GM12878 (cell line): ENCODE results near the gene ETDA.

ENCODE experiments used
- BHLHE40 ChIP-seq, 2 experiments: fragments of 450-650 bp in 1 of 2; IDR thresholded peaks; 2 replicates each; pipeline ENCODE4 v1.6.1; 2011 to 2017; ENCODE audit warnings: low read depth in 2 of 2, borderline replicate concordance in 1 of 2, improper control_type of control experiment in 1 of 2, low read length in 1 of 2, mild to moderate bottlenecking in 1 of 2
- BRCA1 ChIP-seq: IDR thresholded peaks from 2 replicates; pipeline ENCODE4 v1.6.1; 2011; ENCODE audit warnings: low read depth, low read length, improper control_type of control experiment
- ESRRA ChIP-seq: IDR thresholded peaks from 2 replicates; pipeline ENCODE4 v1.6.1; 2012; ENCODE audit warnings: mild to moderate bottlenecking, low read length, improper control_type of control experiment
- EZH2 ChIP-seq: IDR thresholded peaks from 2 replicates; pipeline ENCODE4 v1.6.1; 2012; ENCODE audit warnings: low read depth, mild to moderate bottlenecking, control low read depth, inconsistent platforms, low read length, borderline replicate concordance; ENCODE audit not compliant: control insufficient read depth
- MXI1 ChIP-seq: fragments of 150-350 bp; IDR thresholded peaks from 2 replicates; pipeline ENCODE4 v1.6.1; 2011; ENCODE audit warnings: low read depth, mild to moderate bottlenecking, inconsistent platforms, low read length, improper control_type of control experiment
- RAD51 ChIP-seq: fragments of 450-650 bp; IDR thresholded peaks from 2 replicates; pipeline ENCODE4 v1.6.1; 2016; ENCODE audit warnings: moderate library complexity, mild to moderate bottlenecking, inconsistent platforms
- RCOR1 ChIP-seq: conservative IDR thresholded peaks from 2 replicates; pipeline ENCODE4 v1.6.1; 2012; ENCODE audit warnings: low read depth, low read length, improper control_type of control experiment
- SRF ChIP-seq, 2 experiments: IDR thresholded peaks; 2 replicates each; pipeline ENCODE4 v1.6.1; 2011; ENCODE audit warnings: low read depth in 2 of 2, low read length in 2 of 2, mild to moderate bottlenecking in 1 of 2, moderate library complexity in 1 of 2
- TCF7 ChIP-seq: IDR thresholded peaks from 2 replicates; pipeline ENCODE4 v1.6.1; 2014; ENCODE audit warnings: antibody characterized with exemption, borderline replicate concordance
- TF ChIP-seq, protein P1 (sequence below), 3 experiments: IDR thresholded peaks in 2 of 3; conservative IDR thresholded peaks in 1 of 3; 2 replicates each; pipeline ENCODE4 v1.5.1; 2011; ENCODE audit warnings: low read depth in 3 of 3, low read length in 3 of 3, mild to moderate bottlenecking in 3 of 3, control low read depth in 2 of 3, moderate library complexity in 2 of 3, inconsistent platforms in 1 of 3, mixed read lengths in 1 of 3; ENCODE audit not compliant: control insufficient read depth in 2 of 3, insufficient read depth in 1 of 3; ENCODE audit errors: extremely low read depth in 1 of 3
- TF ChIP-seq, protein P2 (sequence below): fragments of 450-650 bp; IDR thresholded peaks from 2 replicates; pipeline ENCODE4 v1.6.1; 2017; ENCODE audit warnings: mild to moderate bottlenecking

DNA sequence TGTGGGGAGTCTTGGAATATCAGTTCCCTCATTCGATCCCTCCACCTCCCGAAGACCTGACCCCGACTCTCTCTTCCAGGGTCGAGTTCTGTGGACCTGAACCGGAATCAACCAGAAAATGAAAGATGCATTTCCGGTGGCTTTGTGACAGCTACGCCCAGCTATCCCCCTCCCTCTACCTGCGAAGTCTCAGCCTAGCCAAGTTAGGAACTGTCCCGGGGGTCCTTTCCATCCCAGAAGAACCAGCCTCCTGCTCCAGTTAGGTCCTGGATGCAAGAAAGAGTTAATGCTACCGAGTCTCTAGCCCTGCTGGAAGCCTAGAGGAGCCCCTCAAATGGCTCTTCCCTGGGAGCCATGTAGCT, 44.1 kb downstream of the ETDA start:
- TF ChIP-seq MXI1 (no peak), RCOR1 (no peak), BHLHE40 (IDR thresholded peaks at IDR 0.05; ENCODE audit: borderline replicate concordance in 1 of 2, low read depth in 2 of 2, low read length in 1 of 2) (no peak), SRF (IDR thresholded peaks at IDR 0.05; ENCODE audit: low read depth in 2 of 2, low read length in 2 of 2) (no peak), RAD51 (no peak), EZH2 (no peak), ESRRA (no peak), BRCA1 (no peak), TCF7 (no peak)
- TF ChIP-seq, protein P1, sequence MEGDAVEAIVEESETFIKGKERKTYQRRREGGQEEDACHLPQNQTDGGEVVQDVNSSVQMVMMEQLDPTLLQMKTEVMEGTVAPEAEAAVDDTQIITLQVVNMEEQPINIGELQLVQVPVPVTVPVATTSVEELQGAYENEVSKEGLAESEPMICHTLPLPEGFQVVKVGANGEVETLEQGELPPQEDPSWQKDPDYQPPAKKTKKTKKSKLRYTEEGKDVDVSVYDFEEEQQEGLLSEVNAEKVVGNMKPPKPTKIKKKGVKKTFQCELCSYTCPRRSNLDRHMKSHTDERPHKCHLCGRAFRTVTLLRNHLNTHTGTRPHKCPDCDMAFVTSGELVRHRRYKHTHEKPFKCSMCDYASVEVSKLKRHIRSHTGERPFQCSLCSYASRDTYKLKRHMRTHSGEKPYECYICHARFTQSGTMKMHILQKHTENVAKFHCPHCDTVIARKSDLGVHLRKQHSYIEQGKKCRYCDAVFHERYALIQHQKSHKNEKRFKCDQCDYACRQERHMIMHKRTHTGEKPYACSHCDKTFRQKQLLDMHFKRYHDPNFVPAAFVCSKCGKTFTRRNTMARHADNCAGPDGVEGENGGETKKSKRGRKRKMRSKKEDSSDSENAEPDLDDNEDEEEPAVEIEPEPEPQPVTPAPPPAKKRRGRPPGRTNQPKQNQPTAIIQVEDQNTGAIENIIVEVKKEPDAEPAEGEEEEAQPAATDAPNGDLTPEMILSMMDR (IDR thresholded peaks at IDR 0.05 in 2 of 3, conservative IDR thresholded peaks at IDR 0.05 in 1 of 3; ENCODE audit: control insufficient read depth in 2 of 3, extremely low read depth in 1 of 3, insufficient read depth in 1 of 3, low read depth in 3 of 3, low read length in 3 of 3): no peak
- TF ChIP-seq, protein P2, sequence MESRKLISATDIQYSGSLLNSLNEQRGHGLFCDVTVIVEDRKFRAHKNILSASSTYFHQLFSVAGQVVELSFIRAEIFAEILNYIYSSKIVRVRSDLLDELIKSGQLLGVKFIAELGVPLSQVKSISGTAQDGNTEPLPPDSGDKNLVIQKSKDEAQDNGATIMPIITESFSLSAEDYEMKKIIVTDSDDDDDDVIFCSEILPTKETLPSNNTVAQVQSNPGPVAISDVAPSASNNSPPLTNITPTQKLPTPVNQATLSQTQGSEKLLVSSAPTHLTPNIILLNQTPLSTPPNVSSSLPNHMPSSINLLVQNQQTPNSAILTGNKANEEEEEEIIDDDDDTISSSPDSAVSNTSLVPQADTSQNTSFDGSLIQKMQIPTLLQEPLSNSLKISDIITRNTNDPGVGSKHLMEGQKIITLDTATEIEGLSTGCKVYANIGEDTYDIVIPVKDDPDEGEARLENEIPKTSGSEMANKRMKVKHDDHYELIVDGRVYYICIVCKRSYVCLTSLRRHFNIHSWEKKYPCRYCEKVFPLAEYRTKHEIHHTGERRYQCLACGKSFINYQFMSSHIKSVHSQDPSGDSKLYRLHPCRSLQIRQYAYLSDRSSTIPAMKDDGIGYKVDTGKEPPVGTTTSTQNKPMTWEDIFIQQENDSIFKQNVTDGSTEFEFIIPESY: no peak
